A204.1 (cell line): ENCODE results near the gene PEX1.
"Not testable (repeated sequence)": the region's sequence is repeated elsewhere in the genome, so short reads cannot be mapped to it uniquely, and the experiment has no call there.

Experiments
- FAIRE-seq: peaks from 2 replicates; lab custom pipeline; 2012; peaks lifted over from hg19 to GRCh38; lab: Jason Lieb, UNC

Gene PEX1

DNA sequence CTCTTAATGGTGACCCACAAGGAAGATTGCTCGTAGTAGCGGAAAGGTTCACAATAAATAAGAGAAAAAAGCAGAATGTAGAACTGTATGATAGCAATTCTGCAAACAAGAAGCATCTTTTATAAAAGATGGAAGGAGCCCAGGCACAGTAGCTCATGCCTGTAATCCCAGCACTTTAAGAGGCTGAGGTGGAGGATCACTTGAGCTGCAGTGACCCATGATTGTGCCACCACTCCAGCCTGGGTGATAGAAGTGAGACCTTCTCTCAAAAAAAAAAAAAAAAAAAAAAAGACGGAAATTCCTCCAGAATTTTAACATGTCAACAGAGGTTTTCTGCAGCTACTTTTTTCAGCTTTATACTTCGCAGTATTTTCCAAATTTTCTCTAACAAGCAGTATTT, 67.8 kb downstream of the PEX1 start:
- no peak for FAIRE-seq

DNA sequence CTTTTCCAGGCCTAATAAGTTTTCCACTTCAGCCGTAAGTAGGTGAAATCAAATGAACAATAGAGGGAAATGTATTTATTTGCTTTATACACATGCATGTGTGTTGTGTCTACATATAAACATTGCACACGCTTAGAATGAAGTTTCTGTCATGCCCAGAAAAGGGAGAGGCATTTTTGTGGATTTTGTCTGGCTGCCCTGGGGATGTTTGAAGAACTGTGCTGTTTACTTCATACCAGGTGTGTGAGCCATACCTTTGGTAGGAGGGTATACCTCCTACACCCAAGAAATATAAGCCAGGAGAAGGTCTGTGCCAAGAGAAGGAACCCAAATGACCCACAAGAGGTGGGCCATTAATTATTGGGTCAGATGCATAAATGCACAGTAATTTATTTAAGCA, 68.2 kb downstream of the PEX1 start:
- FAIRE-seq = no peak

DNA sequence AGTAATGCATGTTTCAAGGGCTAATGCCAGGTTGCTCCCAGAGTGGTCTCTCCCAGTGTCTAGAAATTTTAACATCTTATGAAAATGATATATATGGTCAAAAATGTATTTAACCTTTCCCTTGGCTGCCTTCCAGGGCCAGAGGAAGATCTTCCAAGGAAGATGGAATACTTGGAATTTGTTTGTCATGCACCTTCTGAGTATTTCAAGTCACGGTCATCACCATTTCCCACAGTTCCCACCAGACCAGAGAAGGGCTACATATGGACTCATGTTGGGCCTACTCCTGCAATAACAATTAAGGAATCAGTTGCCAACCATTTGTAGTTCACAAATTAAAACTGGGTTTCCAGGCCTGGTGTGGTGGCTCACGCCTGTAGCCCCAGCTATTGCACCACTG, 72.1 kb downstream of the PEX1 start:
- no peak for FAIRE-seq

DNA sequence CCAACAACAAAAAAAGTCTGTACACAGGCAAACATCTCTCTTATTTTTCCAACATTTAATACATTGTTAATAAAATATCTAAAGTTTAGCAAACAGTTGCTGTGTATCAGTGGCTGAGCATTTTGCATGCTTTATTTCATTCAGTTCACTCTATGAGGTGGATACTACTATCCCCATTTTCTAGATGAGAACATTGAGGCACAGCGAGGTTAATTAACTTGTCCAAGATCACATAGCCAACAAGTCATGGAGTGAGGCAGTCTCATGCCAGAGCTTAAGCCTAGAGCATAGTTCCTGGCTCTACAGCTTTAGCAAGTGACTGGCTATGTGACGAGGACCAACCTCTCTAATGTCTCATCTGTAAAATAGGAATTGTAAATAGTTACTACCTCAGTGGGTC, 76.7 kb downstream of the PEX1 start:
- no peak for FAIRE-seq

DNA sequence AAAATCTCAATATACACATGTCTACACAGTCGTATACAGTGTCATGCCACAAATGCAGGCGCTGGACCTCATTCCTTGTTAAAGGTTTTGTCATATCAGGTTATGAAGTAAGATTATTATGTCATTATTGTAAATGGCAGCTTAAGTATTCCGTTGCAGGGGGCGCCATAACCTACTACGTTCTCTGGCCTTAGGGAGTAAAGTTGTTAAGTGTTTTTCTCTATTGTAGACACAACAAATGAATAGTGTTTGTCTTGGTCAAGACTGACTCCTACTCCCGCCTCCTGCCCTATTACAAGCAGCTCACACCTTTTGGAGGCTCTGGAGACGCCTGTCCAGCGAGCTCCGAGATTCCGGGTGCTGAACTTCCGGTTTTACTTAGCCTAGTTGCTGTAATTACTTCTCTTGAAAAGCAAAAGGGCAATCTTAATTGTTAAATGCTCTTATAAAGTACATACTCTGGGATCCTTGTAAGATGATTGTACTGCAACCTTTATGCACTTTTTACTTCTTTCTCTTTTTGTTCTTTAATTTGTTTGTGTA, 80.0 kb downstream of the PEX1 start:
- FAIRE-seq = no peak

DNA sequence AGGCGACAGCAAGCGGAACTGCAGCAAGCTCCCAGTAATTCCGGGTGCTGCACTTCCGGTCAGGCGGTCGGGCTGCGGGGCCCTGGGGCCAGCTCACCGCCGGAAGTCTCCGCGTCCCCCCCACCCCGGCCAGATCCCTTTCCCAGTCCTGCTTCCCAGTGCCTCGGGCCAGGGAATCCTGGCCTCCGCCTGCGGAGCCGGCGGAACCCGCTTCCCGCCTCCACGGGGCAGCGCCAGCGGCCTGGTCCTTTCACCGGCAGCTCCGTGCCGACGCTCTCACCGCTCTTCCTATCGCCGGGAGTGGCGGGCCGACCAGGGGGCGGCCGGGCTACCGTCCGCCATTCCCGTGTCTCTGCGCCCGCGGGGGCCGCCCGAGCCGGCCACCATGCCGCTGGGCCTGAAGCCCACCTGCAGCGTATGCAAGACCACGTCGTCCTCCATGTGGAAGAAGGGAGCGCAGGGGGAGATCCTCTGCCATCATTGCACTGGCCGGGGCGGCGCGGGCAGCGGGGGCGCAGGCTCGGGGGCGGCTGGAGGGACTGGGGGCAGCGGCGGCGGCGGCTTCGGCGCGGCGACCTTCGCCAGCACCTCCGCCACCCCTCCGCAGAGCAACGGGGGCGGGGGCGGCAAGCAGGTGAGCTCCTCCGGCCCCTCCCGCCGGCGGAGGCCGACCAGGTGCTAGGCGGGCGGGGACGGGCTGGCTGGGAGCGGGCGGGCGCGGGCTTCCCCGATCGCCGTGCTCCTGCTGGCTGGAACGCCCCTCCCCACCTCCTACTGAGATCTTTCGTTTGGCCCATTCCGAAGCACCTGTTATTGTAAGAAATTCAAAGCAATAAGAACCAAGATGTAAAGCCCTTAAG, 80.7 kb downstream of the PEX1 start, which contains the start of gene GATAD1:
Gene GATAD1, plus strand, starts transcription at position 138 of the 860 bp plus-strand sequence. Its CDS starts 248 bp downstream, at position 386.
- FAIRE-seq = no peak

DNA sequence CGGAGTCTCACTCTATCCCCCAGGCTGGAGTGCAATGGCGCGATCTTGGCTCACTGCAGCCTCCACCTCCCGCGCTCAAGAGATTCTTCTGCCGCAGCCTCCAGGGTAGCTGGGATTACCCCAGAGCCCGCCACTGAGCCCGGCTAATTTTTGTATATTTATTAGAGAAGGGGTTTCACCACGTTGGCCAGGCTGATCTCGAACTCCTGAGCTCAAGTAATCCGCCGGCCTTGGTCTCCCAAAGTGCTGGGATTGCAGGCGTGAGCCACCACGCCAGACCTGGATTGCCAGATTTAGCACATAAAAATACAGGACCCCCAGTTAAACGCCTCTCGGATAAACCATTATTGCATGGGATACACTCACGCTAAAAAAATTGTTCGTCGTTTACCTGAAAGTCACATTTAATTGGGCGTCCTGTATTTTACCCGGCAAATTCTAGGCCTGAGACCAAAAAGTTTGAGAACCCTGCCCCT, 81.4 kb downstream of the PEX1 start:
- peak; percentile 94 for FAIRE-seq

DNA sequence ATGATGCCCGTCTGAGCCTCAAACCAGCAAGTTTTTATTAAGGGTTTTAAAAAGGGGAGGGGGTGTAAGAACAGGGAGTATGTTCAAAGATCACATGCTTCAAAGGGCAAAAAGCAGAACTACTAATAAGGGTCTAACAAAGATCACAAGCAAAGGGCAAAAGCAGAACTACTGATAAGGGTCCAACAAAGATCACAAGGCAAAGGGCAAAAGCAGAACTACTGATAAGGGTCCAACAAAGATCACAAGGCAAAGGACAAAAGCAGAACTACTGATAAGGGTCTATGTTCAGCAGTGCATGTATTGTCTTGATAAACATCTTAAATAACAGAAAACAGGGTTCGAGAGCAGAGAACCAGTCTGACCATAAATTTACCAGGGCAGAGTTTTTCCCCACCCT, 85.6 kb downstream of the PEX1 start:
- not testable (repeated sequence) for FAIRE-seq

DNA sequence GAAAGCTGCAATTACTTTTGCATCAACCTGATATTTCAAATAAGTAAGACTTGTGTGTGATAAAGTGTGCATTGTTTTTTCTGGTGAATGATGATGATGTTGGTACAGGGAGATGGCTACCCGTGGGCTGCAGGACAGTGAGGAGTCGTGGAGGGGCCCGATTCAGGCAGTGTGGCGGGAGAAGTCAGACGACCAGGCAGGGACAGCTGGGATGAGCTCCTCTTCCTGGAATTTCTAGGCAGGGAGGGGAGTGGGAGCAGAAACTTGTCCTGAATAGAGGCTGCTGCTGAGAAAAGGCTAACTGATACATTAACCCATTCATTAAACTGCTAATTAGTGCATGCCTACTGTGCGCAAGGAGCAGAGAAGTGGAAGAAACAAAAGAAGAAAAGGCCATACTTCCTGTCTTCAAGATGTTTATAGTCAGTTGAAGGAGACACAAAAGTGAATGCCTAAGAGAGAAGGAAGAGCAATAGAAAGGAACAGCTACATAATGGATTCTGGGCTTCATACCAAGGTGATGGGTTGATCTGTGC, 90.3 kb downstream of the PEX1 start:
- FAIRE-seq = no peak
